OCI-LY3 (cell line): Measurements from ENCODE around the gene REG1A.

Experiments
- CTCF ChIP-seq: fragments of 200-600, 300-600 bp; sonication (generic); IDR thresholded peaks from 2 replicates; pipeline ENCODE4 v1.5.1; 2014; ENCODE audit warnings: antibody characterized with exemption, low read length, low read depth
- EZH2phosphoT487 ChIP-seq: fragments of 200-600 bp; shearing (Covaris generic); IDR thresholded peaks from 2 replicates; pipeline ENCODE4 v1.6.1; 2018; ENCODE audit warnings: antibody characterized with exemption, mixed run types, low read depth

GRCh38 chr2:79099140-79099686 is 21.1 kb upstream of the REG1A start:
- TF ChIP-seq CTCF, result no peak
- no peak for TF ChIP-seq EZH2phosphoT487
